Stomach (tissue), 9 donors: ENCODE measurements around the gene APLP1. TPM values are rescaled to one million over a fixed set of nuclear protein-coding genes. Genes with fewer than 3 reads are reported as not detected.

Experiments used
- DNase-seq, 2 donors: peaks; one replicate each; pipeline versions ENCODE4 v3.0.0 to v3.0.0-alpha.2; 2013 to 2019
- H3K27ac ChIP-seq, 5 donors: fragments of 200-600 bp in 4 of 5; sonication (generic) in 4 of 5; one replicate each; pipeline ENCODE4 v1.5.1; 2013 to 2019; ENCODE audit warnings: mild to moderate bottlenecking in 1 of 5, moderate library complexity in 1 of 5
- H3K27me3 ChIP-seq, 3 donors: fragments of 200-600 bp; sonication (generic); one replicate each; pipeline ENCODE4 v1.5.1; 2017 to 2019; ENCODE audit warnings: mixed run types in 1 of 3
- H3K36me3 ChIP-seq, 4 donors: fragments of 200-600 bp; sonication (generic); 1 replicate in 3 of 4; 2 replicates in 1 of 4; pipeline ENCODE4 v1.5.1; 2016 to 2019
- H3K4me1 ChIP-seq, 4 donors: fragments of 200-600 bp; sonication (generic); one replicate each; pipeline ENCODE4 v1.5.1; 2016 to 2019
- H3K4me3 ChIP-seq, 4 donors: fragments of 200-600 bp; sonication (generic) in 3 of 4; one replicate each; pipeline ENCODE4 v1.5.1; 2016 to 2019; ENCODE audit warnings: mild to moderate bottlenecking in 1 of 4
- H3K9me3 ChIP-seq, 4 donors: fragments of 200-600 bp; sonication (generic); one replicate each; pipeline ENCODE4 v1.5.1; 2016 to 2019
- CTCF ChIP-seq, 7 experiments: fragments of 450-650 bp in 4 of 7; fragments of 200-600 bp in 3 of 7; sonication (generic) in 3 of 7; IDR thresholded peaks; one replicate each; pipeline ENCODE4 v1.5.1; 2016 to 2019; ENCODE audit warnings: antibody characterized with exemption in 7 of 7, control low read depth in 2 of 7, mild to moderate bottlenecking in 1 of 7
- EP300 ChIP-seq: sonication (generic); formaldehyde crosslinking; IDR thresholded peaks from one replicate; pipeline ENCODE4 v1.6.1; 2017; ENCODE audit warnings: antibody characterized with exemption
- POLR2A ChIP-seq, 4 donors: fragments of 450-650 bp; IDR thresholded peaks; one replicate each; pipeline ENCODE4 v1.6.1; 2016; ENCODE audit warnings: antibody characterized with exemption in 4 of 4, control low read depth in 2 of 4, mild to moderate bottlenecking in 1 of 4, moderate library complexity in 1 of 4
- POLR2AphosphoS5 ChIP-seq, 3 donors: sonication (generic); formaldehyde crosslinking; IDR thresholded peaks; one replicate each; pipeline ENCODE4 v1.6.1; 2016; ENCODE audit warnings: antibody characterized with exemption in 3 of 3
- WGBS, 5 donors: extraction: QIAGEN DNeasy Blood & Tissue Kit in 3 of 5; methylation state at CpG; one replicate each; pipeline versions ENCODE4 v1.1.5 to v1.1.7; 2013 to 2018; 5-methylcytosine and 5-hydroxymethylcytosine counted together
- intact Hi-C: fragments of 100-400 bp; cut with DNase I; formaldehyde crosslinking; loops from one replicate; pipeline ENCODE4 v1.15.1; 2023; ENCODE audit warnings: low total_unique reads
- polyA plus RNA-seq, 3 donors: library from polyadenylated mRNA; stranded (reverse); fragments of 200-250 nt; gene quantifications; one replicate each; pipeline ENCODE4 v1.2.3, GENCODE V29; 2013
- total RNA-seq, 5 donors: library from RNA; depleted of rRNA; stranded (reverse); fragments of >200 nt; gene quantifications; one replicate each; pipeline versions ENCODE4 v1.1.0 to v1.2.3, GENCODE V29; 2014 to 2016
- donor health status: healthy with polysubstance abuse.
- donor health status: Bipolar disorder and iron deficiency.
- donor health status: healthy.

The APLP1 gene
- total and polyA plus RNA-seq, 8 donors = 5.3 to 76.5 (median 18.4) TPM

GRCh38 chr19:35860436-35860817 is 7.9 kb upstream of the APLP1 start:
- peaks cover 11 to 91% (median 50%) of the 10 kb centered on the region in 3 donors for H3K27me3 ChIP-seq
- TF ChIP-seq POLR2AphosphoS5 (IDR thresholded peaks at IDR 0.05) = no peak
- TF ChIP-seq CTCF (IDR thresholded peaks at IDR 0.05) = no peak
- TF ChIP-seq EP300 = no peak
- TF ChIP-seq POLR2A (IDR thresholded peaks at IDR 0.05) = no peak
- no peaks in the 10 kb centered on the region for H3K9me3 ChIP-seq
- intact Hi-C loops = no loop called here
- H3K27ac ChIP-seq = no peak overlapping the region
- H3K4me1 ChIP-seq = peaks cover 15 to 31% (median 28%) of the 10 kb centered on the region in 4 donors
- peak overlapping the region in 2 of 4 donors; percentile 13 for H3K4me3 ChIP-seq
- 14 to 21% (median 18%) methylated on average over 21 to 24 of the region's 24 CpGs for WGBS, 5 donors
- H3K36me3 ChIP-seq = no peaks in the 10 kb centered on the region
- no peak for DNase-seq

- Histone ChIP-seq H3K36me3 (no peaks in the 10 kb centered on the region), H3K27me3 (peaks cover 7 to 88% (median 44%) of the 10 kb centered on the region in 3 donors), H3K4me1 (peaks cover 13 to 27% (median 24%) of the 10 kb centered on the region in 4 donors), H3K4me3 (peak overlapping the region in 2 of 4 donors; percentile 13), H3K27ac (no peak overlapping the region), H3K9me3 (no peaks in the 10 kb centered on the region)
- peak; percentile 48 to 80 for DNase-seq
- intact Hi-C loops = no loop called here
- WGBS, 5 donors = 11 to 24% (median 14%) methylated on average over 37 to 55 of the region's 55 CpGs
- TF ChIP-seq POLR2AphosphoS5 (IDR thresholded peaks at IDR 0.05) = no peak
- no peak for TF ChIP-seq EP300
- no peak for TF ChIP-seq POLR2A (IDR thresholded peaks at IDR 0.05)
- no peak for TF ChIP-seq CTCF (IDR thresholded peaks at IDR 0.05)
Observed at GRCh38 chr19:35860818-35861639, 7.3 kb upstream of the APLP1 start.

- Histone ChIP-seq H3K4me1 (peaks cover 6 to 21% (median 18%) of the 10 kb centered on the region in 4 donors), H3K4me3 (no peak overlapping the region), H3K27ac (no peak overlapping the region), H3K9me3 (no peaks in the 10 kb centered on the region), H3K36me3 (no peaks in the 10 kb centered on the region), H3K27me3 (peaks cover 6 to 88% (median 38%) of the 10 kb centered on the region in 3 donors)
- WGBS, 5 donors = 49 to 60% (median 59%) methylated on average over 19 of the region's 19 CpGs
- TF ChIP-seq CTCF (IDR thresholded peaks at IDR 0.05) (no peak), EP300 (no peak), POLR2AphosphoS5 (IDR thresholded peaks at IDR 0.05) (no peak), POLR2A (IDR thresholded peaks at IDR 0.05) (no peak)
- intact Hi-C loops = no loop called here
- DNase-seq = no peak
Observed at GRCh38 chr19:35861640-35862160, 6.7 kb upstream of the APLP1 start.

- WGBS, 5 donors = 56 to 83% (median 69%) methylated on average over 8 to 14 of the region's 14 CpGs
- no peak for TF ChIP-seq EP300
- no peak for TF ChIP-seq CTCF (IDR thresholded peaks at IDR 0.05)
- TF ChIP-seq POLR2AphosphoS5 (IDR thresholded peaks at IDR 0.05) = no peak
- TF ChIP-seq POLR2A (IDR thresholded peaks at IDR 0.05) = no peak
- H3K4me1 ChIP-seq = peaks cover 0 to 14% (median 11%) of the 10 kb centered on the region in 4 donors
- peaks cover 6 to 88% (median 29%) of the 10 kb centered on the region in 3 donors for H3K27me3 ChIP-seq
- no peak overlapping the region for H3K27ac ChIP-seq
- intact Hi-C loops = no loop called here
- H3K36me3 ChIP-seq = no peaks in the 10 kb centered on the region
- no peak overlapping the region for H3K4me3 ChIP-seq
- H3K9me3 ChIP-seq = no peaks in the 10 kb centered on the region
- no peak for DNase-seq
Observed at GRCh38 chr19:35862528-35862927, 5.8 kb upstream of the APLP1 start.
